ENCODE results near the gene NIFK.

DNA sequence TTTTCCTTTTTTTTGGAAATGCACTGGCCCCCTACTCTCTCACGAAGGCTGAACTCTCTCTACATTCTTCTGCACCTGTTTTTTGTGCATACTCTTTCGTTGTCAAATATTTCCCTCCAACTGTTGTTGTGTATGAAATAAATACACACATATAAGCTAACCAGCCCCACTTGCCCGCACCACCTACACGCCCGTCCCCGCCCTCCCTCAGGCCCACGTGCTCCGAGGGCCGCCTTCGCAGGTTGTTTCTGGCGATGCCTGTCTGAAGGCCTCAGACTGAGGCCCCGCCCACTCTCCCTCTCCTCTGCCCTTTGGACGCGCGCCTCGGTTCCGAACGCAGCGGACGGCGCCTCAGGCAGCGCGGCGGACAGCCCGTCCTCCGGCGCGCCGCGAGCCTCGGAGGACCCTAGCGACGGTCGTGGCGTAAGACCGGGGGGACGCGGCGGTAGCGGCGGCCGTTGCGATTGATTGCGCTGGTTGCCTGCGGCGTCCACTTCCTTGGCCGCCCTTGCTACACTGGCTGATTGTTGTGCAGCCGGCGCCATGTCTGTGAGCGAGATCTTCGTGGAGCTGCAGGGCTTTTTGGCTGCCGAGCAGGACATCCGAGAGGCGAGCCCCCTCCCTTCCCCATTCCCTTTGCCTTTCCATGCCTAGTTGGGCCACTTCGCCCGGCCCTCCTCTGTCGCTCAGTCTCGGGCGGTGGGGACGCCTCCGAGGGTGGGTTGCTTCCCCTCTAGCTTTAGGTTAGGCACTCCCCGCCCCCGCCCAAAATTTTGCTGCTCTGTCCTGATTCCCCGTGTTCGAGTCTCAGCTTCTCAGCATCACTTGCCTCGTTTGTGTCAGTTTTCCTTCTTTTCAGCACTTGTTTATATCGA lies 18.8 kb upstream of the NIFK start, which contains the start of gene TSN:
- no peak for TF ChIP-seq EZH2 (IDR thresholded peaks at IDR 0.05; ENCODE audit: borderline replicate concordance)
- TF ChIP-seq, protein P1, sequence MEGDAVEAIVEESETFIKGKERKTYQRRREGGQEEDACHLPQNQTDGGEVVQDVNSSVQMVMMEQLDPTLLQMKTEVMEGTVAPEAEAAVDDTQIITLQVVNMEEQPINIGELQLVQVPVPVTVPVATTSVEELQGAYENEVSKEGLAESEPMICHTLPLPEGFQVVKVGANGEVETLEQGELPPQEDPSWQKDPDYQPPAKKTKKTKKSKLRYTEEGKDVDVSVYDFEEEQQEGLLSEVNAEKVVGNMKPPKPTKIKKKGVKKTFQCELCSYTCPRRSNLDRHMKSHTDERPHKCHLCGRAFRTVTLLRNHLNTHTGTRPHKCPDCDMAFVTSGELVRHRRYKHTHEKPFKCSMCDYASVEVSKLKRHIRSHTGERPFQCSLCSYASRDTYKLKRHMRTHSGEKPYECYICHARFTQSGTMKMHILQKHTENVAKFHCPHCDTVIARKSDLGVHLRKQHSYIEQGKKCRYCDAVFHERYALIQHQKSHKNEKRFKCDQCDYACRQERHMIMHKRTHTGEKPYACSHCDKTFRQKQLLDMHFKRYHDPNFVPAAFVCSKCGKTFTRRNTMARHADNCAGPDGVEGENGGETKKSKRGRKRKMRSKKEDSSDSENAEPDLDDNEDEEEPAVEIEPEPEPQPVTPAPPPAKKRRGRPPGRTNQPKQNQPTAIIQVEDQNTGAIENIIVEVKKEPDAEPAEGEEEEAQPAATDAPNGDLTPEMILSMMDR (IDR thresholded peaks at IDR 0.05; ENCODE audit: poor library complexity): no peak
- no peak for TF ChIP-seq EZH2phosphoT487 (IDR thresholded peaks at IDR 0.05; ENCODE audit: low read depth, severe bottlenecking, unreplicated experiment)

All from hepatocyte (in vitro differentiated cells).